ENCODE data around the gene CDH15. TPM values are rescaled to one million over a fixed set of nuclear protein-coding genes. Genes with fewer than 3 reads are reported as not detected.

CDH15 gene
- total RNA-seq, 1 donor from 2014 or later = not detected

GRCh38 chr16:89142474-89143195 is 28.9 kb upstream of the CDH15 start:
- no peak for DNase-seq (ENCODE audit: low spot score)
- Histone ChIP-seq H3K79me2 (ENCODE audit: low read depth) (no peaks in the 10 kb centered on the region), H2AFZ (replicated peaks) (no peak overlapping the region), H4K20me1 (ENCODE audit: low read depth) (no peaks in the 10 kb centered on the region), H3K27ac (no peak overlapping the region), H3K36me3 (no peaks in the 10 kb centered on the region), H3K9ac (no peak overlapping the region), H3K4me2 (no peak overlapping the region), H3K9me3 (ENCODE audit: low read depth) (no peaks in the 10 kb centered on the region), H3F3A (ENCODE audit: low read depth) (no peaks in the 10 kb centered on the region), H3K27me3 (no peaks in the 10 kb centered on the region), H3K4me1 (no peaks in the 10 kb centered on the region), H3K4me3 (no peak overlapping the region)
- TF ChIP-seq EZH2phosphoT487 (IDR thresholded peaks at IDR 0.05) = no peak
- no peak for TF ChIP-seq CTCF (IDR thresholded peaks at IDR 0.05)
- peaks cover 2% of the 10 kb centered on the region for H3K4me1 Mint-ChIP-seq
- no peak overlapping the region for H3K4me3 Mint-ChIP-seq
- H3K9me3 Mint-ChIP-seq = no peaks in the 10 kb centered on the region
- H3K27me3 Mint-ChIP-seq (ENCODE audit: insufficient read depth, low read depth) = peaks cover 16% of the 10 kb centered on the region
- peaks cover 5% of the 10 kb centered on the region for H3K36me3 Mint-ChIP-seq
- no peak overlapping the region for H3K27ac Mint-ChIP-seq

GRCh38 chr16:89143201-89143741 is 28.3 kb upstream of the CDH15 start:
- DNase-seq (ENCODE audit: low spot score) = no peak
- H3K36me3 Mint-ChIP-seq = peaks cover 6% of the 10 kb centered on the region

GRCh38 chr16:89143911-89144675 is 27.5 kb upstream of the CDH15 start:
- Histone ChIP-seq H3K9ac (no peak overlapping the region), H3K27ac (no peak overlapping the region), H3K4me1 (no peaks in the 10 kb centered on the region), H4K20me1 (ENCODE audit: low read depth) (no peaks in the 10 kb centered on the region), H3K4me3 (no peak overlapping the region), H3K4me2 (no peak overlapping the region), H3K36me3 (no peaks in the 10 kb centered on the region), H3K9me3 (ENCODE audit: low read depth) (no peaks in the 10 kb centered on the region), H3K79me2 (ENCODE audit: low read depth) (no peaks in the 10 kb centered on the region), H2AFZ (replicated peaks) (no peak overlapping the region), H3F3A (ENCODE audit: low read depth) (no peaks in the 10 kb centered on the region), H3K27me3 (no peaks in the 10 kb centered on the region)
- Mint-ChIP-seq H3K27me3 (ENCODE audit: insufficient read depth, low read depth) (peaks cover 16% of the 10 kb centered on the region), H3K9me3 (no peaks in the 10 kb centered on the region), H3K27ac (no peak overlapping the region), H3K36me3 (peaks cover 11% of the 10 kb centered on the region), H3K4me1 (peaks cover 3% of the 10 kb centered on the region), H3K4me3 (no peak overlapping the region)
- TF ChIP-seq EZH2 (IDR thresholded peaks at IDR 0.05) = no peak
- TF ChIP-seq CTCF (IDR thresholded peaks at IDR 0.05) = no peak
- TF ChIP-seq EZH2phosphoT487 (IDR thresholded peaks at IDR 0.05) = no peak
- no peak for DNase-seq (ENCODE audit: low spot score)

More at GRCh38 chr16:89143201-89143741, 28.3 kb upstream of the CDH15 start:
- no peak overlapping the region for H3K27ac ChIP-seq
- H2AFZ ChIP-seq (replicated peaks) = no peak overlapping the region
- Mint-ChIP-seq H3K4me3 (no peak overlapping the region), H3K27me3 (ENCODE audit: insufficient read depth, low read depth) (peaks cover 16% of the 10 kb centered on the region), H3K27ac (no peak overlapping the region), H3K9me3 (no peaks in the 10 kb centered on the region), H3K4me1 (peaks cover 3% of the 10 kb centered on the region)
- H3K4me2 ChIP-seq = no peak overlapping the region
- no peak overlapping the region for H3K9ac ChIP-seq
- H3K27me3 ChIP-seq = no peaks in the 10 kb centered on the region
- no peaks in the 10 kb centered on the region for H3F3A ChIP-seq (ENCODE audit: low read depth)
- H3K79me2 ChIP-seq (ENCODE audit: low read depth) = no peaks in the 10 kb centered on the region
- H3K36me3 ChIP-seq = no peaks in the 10 kb centered on the region
- H3K4me3 ChIP-seq = no peak overlapping the region
- TF ChIP-seq CTCF (IDR thresholded peaks at IDR 0.05) (no peak), EZH2 (IDR thresholded peaks at IDR 0.05) (no peak), EZH2phosphoT487 (IDR thresholded peaks at IDR 0.05) (no peak)
- no peaks in the 10 kb centered on the region for H4K20me1 ChIP-seq (ENCODE audit: low read depth)
- H3K4me1 ChIP-seq = no peaks in the 10 kb centered on the region
- H3K9me3 ChIP-seq (ENCODE audit: low read depth) = no peaks in the 10 kb centered on the region

Measured in neural progenitor cell (in vitro differentiated cells).